ENCODE results near the gene ASB7.

Gene ASB7, protein sequence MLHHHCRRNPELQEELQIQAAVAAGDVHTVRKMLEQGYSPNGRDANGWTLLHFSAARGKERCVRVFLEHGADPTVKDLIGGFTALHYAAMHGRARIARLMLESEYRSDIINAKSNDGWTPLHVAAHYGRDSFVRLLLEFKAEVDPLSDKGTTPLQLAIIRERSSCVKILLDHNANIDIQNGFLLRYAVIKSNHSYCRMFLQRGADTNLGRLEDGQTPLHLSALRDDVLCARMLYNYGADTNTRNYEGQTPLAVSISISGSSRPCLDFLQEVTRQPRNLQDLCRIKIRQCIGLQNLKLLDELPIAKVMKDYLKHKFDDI

GRCh38 chr15:100602064-100602822, at the start of gene ASB7, which contains the start of gene LINS1:
Gene ASB7, plus strand, starts transcription at chr15:100602589. Its CDS starts 9,628 bp downstream, at chr15:100612217.
Gene LINS1, minus strand, starts transcription at chr15:100602184. Its CDS starts 21,342 bp downstream, at chr15:100580842.
- peak within 1 kb of the TSS; percentile 99 for H3K4me3 ChIP-seq (ENCODE audit: low read depth, low read length)
- no peak for TF ChIP-seq CTCF (IDR thresholded peaks at IDR 0.05; ENCODE audit: low read depth, low read length)

- H3K4me3 ChIP-seq (ENCODE audit: low read depth, low read length), result no peak overlapping the region
- no peak for TF ChIP-seq CTCF (IDR thresholded peaks at IDR 0.05; ENCODE audit: low read depth, low read length)
These were observed 48.9 kb upstream of the ASB7 start for GRCh38 chr15:100553468-100553867.

DNA sequence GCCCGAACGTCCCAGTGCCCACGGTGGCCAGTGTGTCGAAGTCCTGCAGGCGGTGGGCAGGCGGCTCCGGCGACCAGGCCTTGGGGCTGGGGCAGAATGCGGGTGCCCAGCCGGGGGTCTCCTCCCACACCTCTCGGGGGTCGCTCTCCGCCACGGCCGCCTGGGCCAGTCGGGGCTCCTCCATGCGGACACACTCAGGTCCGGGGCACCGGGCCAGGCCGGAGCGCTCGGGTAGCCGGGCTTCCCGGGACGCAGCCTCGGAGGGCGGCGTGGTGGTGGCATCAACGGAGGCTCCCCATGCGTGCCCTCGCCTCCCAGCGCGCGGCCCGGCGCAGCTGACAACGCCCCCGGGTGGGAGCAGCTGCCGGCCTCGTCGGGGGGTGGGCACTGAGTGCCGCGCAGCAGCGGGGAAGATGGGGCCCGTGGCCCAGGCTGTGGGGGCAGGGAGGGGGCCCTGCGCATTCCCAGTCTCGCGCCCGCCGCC, 43.6 kb upstream of the ASB7 start:
- H3K4me3 ChIP-seq (ENCODE audit: low read depth, low read length), result no peak overlapping the region
- no peak for TF ChIP-seq CTCF (IDR thresholded peaks at IDR 0.05; ENCODE audit: low read depth, low read length)

DNA sequence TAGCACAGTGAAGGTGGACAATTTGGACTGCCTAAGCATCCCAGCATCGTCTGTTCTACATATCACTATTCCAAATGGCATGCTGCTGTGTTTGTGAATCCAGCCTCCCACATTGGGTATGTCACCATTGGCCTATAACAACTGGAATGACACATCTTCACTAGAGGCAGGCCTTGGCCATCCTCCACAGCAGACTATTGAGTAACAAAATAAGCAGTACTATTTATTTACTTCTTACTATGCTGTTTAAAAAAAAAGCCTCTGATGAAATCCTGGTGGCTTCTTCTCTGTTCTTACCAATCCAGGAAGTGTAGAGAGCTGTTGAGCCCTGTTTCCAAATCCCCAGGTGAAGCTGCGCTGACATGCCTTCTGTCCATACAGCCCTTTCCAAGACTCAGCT, 43.1 kb upstream of the ASB7 start:
- H3K4me3 ChIP-seq (ENCODE audit: low read depth, low read length), result no peak overlapping the region
- no peak for TF ChIP-seq CTCF (IDR thresholded peaks at IDR 0.05; ENCODE audit: low read depth, low read length)

GRCh38 chr15:100560323-100560722, 42.1 kb upstream of the ASB7 start:
- TF ChIP-seq CTCF (IDR thresholded peaks at IDR 0.05; ENCODE audit: low read depth, low read length), result no peak
- no peak overlapping the region for H3K4me3 ChIP-seq (ENCODE audit: low read depth, low read length)

DNA sequence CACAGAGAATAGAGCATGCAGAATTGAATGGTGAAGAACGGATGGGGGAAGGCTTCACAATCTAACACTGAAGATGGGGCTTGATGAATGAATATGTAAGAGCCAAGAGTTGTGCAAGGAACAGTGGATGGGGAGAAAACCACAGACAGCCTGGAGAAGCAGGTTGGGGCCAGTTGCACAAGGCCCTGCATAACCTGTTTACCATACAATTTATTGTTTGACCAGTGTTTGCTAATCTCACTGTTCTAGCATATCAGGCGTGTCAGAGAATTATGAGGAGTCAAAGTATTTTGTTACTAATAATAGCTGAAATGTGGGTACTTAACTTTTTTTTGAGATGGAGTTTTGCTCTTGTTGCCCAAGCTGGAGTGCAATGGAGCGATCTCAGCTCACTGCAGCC, 36.8 kb upstream of the ASB7 start:
- H3K4me3 ChIP-seq (ENCODE audit: low read depth, low read length), result no peak overlapping the region
- no peak for TF ChIP-seq CTCF (IDR thresholded peaks at IDR 0.05; ENCODE audit: low read depth, low read length)

Data from WI38 (cell line).